Hepatocyte (in vitro differentiated cells): Measurements from ENCODE around the gene RHOT1. TPM values are rescaled to one million over a fixed set of nuclear protein-coding genes. Genes with fewer than 3 reads are reported as not detected.
"Not testable (repeated sequence)": the region's sequence is repeated elsewhere in the genome, so short reads cannot be mapped to it uniquely, and the experiment has no call there.

Experiments
- DNase-seq: peaks from one replicate; pipeline ENCODE4 v3.0.0-alpha.2; 2016; ENCODE audit warnings: low spot score
- H2AFZ ChIP-seq: fragments of 200-600 bp; sonication (generic); 2 replicates; pipeline ENCODE4 v1.6.0; 2016; ENCODE audit warnings: antibody characterized with exemption, mild to moderate bottlenecking
- H3K27ac ChIP-seq: fragments of 200-600 bp; sonication (generic); 2 replicates; pipeline ENCODE4 v1.5.1; 2016; ENCODE audit warnings: mild to moderate bottlenecking
- H3K27me3 ChIP-seq: fragments of 200-600 bp; sonication (generic); 2 replicates; pipeline ENCODE4 v1.6.1; 2016
- H3K36me3 ChIP-seq: fragments of 200-600 bp; sonication (generic); replicated peaks from 2 replicates; pipeline ENCODE4 v1.5.1; 2016; ENCODE audit warnings: low read depth; ENCODE audit not compliant: insufficient read depth
- H3K4me1 ChIP-seq: fragments of 200-600 bp; sonication (generic); 2 replicates; pipeline ENCODE4 v1.5.1; 2016; ENCODE audit warnings: mild to moderate bottlenecking, moderate library complexity; ENCODE audit not compliant: insufficient read depth
- H3K4me2 ChIP-seq: fragments of 200-600 bp; sonication (generic); 2 replicates; pipeline ENCODE4 v1.6.0; 2016
- H3K4me3 ChIP-seq: fragments of 200-600 bp; sonication (generic); 2 replicates; pipeline ENCODE4 v1.5.1; 2016; ENCODE audit warnings: mild to moderate bottlenecking
- H3K79me2 ChIP-seq: fragments of 200-600 bp; sonication (generic); 2 replicates; pipeline ENCODE4 v1.6.0; 2017; ENCODE audit warnings: mild to moderate bottlenecking
- H3K9me2 ChIP-seq: fragments of 200-600 bp; sonication (generic); replicated peaks from 2 replicates; pipeline ENCODE4 v1.6.0; 2017; ENCODE audit warnings: mild to moderate bottlenecking; ENCODE audit not compliant: insufficient read depth
- H3K9me3 ChIP-seq: fragments of 200-600 bp; sonication (generic); 2 replicates; pipeline ENCODE4 v1.5.1; 2016; ENCODE audit warnings: low read depth, mild to moderate bottlenecking
- H4K20me1 ChIP-seq: fragments of 200-600 bp; sonication (generic); 2 replicates; pipeline ENCODE4 v1.6.0; 2016; ENCODE audit warnings: mild to moderate bottlenecking; ENCODE audit not compliant: insufficient read depth, poor library complexity, severe bottlenecking
- CTCF ChIP-seq: fragments of 200-600 bp; sonication (generic); IDR thresholded peaks from 2 replicates; pipeline ENCODE4 v1.5.1; 2016; ENCODE audit warnings: antibody characterized with exemption, mild to moderate bottlenecking; ENCODE audit not compliant: poor library complexity
- EZH2 ChIP-seq: fragments of 200-600 bp; sonication (generic); IDR thresholded peaks from 2 replicates; pipeline ENCODE4 v1.6.1; 2016; ENCODE audit warnings: antibody characterized with exemption, mild to moderate bottlenecking, borderline replicate concordance
- EZH2phosphoT487 ChIP-seq: fragments of 200-600 bp; sonication (generic); IDR thresholded peaks from one replicate; pipeline ENCODE4 v1.6.1; 2018; ENCODE audit warnings: antibody characterized with exemption, mild to moderate bottlenecking, low read depth, moderate library complexity; ENCODE audit not compliant: unreplicated experiment, severe bottlenecking
- WGBS: methylation state at CpG from one replicate; pipeline ENCODE4 v1.1.6; 2016; ENCODE audit warnings: low lambda C conversion rate; ENCODE audit errors: missing lambda C conversion rate; 5-methylcytosine and 5-hydroxymethylcytosine counted together
- polyA plus RNA-seq: library from polyadenylated mRNA; unstranded; fragments of >200 nt; fragmentation: Nextera tagmentation; extraction: Ambion mirVana; gene quantifications from 2 replicates; pipeline ENCODE4 v1.2.1, GENCODE V29; 2016
- total RNA-seq: library from RNA; depleted of rRNA; stranded (reverse); fragments of >200 nt; gene quantifications from 2 replicates; pipeline ENCODE4 v1.2.3, GENCODE V29; 2014

RHOT1 gene
- total and polyA plus RNA-seq, 2 experiments from 2014 or later: 22.6 to 38.4 TPM

- WGBS: 90% methylated on average over 1 of the region's 1 CpG
- Histone ChIP-seq H3K9me2 (no peaks in the 10 kb centered on the region), H3K9me3 (no peaks in the 10 kb centered on the region), H3K79me2 (no peaks in the 10 kb centered on the region), H4K20me1 (no peaks in the 10 kb centered on the region), H3K4me1 (no peaks in the 10 kb centered on the region), H3K4me2 (no peak overlapping the region), H3K27me3 (no peaks in the 10 kb centered on the region), H3K4me3 (no peak overlapping the region), H2AFZ (no peak overlapping the region), H3K36me3 (no peaks in the 10 kb centered on the region), H3K27ac (no peak overlapping the region)
- no peak for DNase-seq
- TF ChIP-seq EZH2 (no peak), CTCF (no peak), EZH2phosphoT487 (no peak)
Measured at GRCh38 chr17:32136856-32137255, 5.4 kb upstream of the RHOT1 start.

- not testable (repeated sequence) for H3K27me3 ChIP-seq, H3K36me3 ChIP-seq, H2AFZ ChIP-seq, H3K9me2 ChIP-seq, DNase-seq, H3K9me3 ChIP-seq, H3K27ac ChIP-seq, H4K20me1 ChIP-seq, H3K4me2 ChIP-seq, H3K4me3 ChIP-seq
- Histone ChIP-seq H3K4me1 (peaks cover 10% of the 10 kb centered on the region), H3K79me2 (peaks cover 14% of the 10 kb centered on the region)
- 90% methylated on average over 5 of the region's 5 CpGs for WGBS
Measured at GRCh38 chr17:32139504-32139903, 2.8 kb upstream of the RHOT1 start.

GRCh38 chr17:32141258-32141657, 1.0 kb upstream of the RHOT1 start:
- DNase-seq: peak; percentile 78
- H3K4me3 ChIP-seq: peak overlapping the region; percentile 50
- no peaks in the 10 kb centered on the region for H3K9me3 ChIP-seq
- H3K36me3 ChIP-seq: no peaks in the 10 kb centered on the region
- H4K20me1 ChIP-seq: no peaks in the 10 kb centered on the region
- peak overlapping the region; percentile 93 for H3K27ac ChIP-seq
- peaks cover 31% of the 10 kb centered on the region for H3K79me2 ChIP-seq
- H3K27me3 ChIP-seq: no peaks in the 10 kb centered on the region
- 60% methylated on average over 3 of the region's 3 CpGs for WGBS
- H3K9me2 ChIP-seq: no peaks in the 10 kb centered on the region
- H2AFZ ChIP-seq: peak overlapping the region; percentile 79
- peak overlapping the region; percentile 81 for H3K4me2 ChIP-seq
- H3K4me1 ChIP-seq: peaks cover 10% of the 10 kb centered on the region
- TF ChIP-seq EZH2: no peak
- TF ChIP-seq CTCF: no peak
- TF ChIP-seq EZH2phosphoT487: no peak

- TF ChIP-seq EZH2: no peak
- TF ChIP-seq CTCF: no peak
- TF ChIP-seq EZH2phosphoT487: no peak
- H2AFZ ChIP-seq: peak overlapping the region; percentile 79
- DNase-seq: no peak
- no peaks in the 10 kb centered on the region for H3K36me3 ChIP-seq
- H3K9me3 ChIP-seq: no peaks in the 10 kb centered on the region
- peaks cover 10% of the 10 kb centered on the region for H3K4me1 ChIP-seq
- H3K4me2 ChIP-seq: peak overlapping the region; percentile 81
- WGBS: 41% methylated on average over 12 of the region's 12 CpGs
- peak overlapping the region; percentile 93 for H3K27ac ChIP-seq
- H3K9me2 ChIP-seq: no peaks in the 10 kb centered on the region
- H4K20me1 ChIP-seq: no peaks in the 10 kb centered on the region
- H3K79me2 ChIP-seq: peaks cover 35% of the 10 kb centered on the region
- peak overlapping the region; percentile 50 for H3K4me3 ChIP-seq
- H3K27me3 ChIP-seq: no peaks in the 10 kb centered on the region
Measured at GRCh38 chr17:32141679-32142037, 644 bp upstream of the RHOT1 start.
